HG02571 (cell line): ENCODE data around the gene NDST3.

Source experiments
- ATAC-seq: cut with Tn5 transposase; IDR thresholded peaks from one replicate; pipeline ENCODE4 v1.9.1; 2021; ENCODE audit warnings: mild to moderate bottlenecking, moderate library complexity; ENCODE audit not compliant: unreplicated experiment

The NDST3 gene

DNA sequence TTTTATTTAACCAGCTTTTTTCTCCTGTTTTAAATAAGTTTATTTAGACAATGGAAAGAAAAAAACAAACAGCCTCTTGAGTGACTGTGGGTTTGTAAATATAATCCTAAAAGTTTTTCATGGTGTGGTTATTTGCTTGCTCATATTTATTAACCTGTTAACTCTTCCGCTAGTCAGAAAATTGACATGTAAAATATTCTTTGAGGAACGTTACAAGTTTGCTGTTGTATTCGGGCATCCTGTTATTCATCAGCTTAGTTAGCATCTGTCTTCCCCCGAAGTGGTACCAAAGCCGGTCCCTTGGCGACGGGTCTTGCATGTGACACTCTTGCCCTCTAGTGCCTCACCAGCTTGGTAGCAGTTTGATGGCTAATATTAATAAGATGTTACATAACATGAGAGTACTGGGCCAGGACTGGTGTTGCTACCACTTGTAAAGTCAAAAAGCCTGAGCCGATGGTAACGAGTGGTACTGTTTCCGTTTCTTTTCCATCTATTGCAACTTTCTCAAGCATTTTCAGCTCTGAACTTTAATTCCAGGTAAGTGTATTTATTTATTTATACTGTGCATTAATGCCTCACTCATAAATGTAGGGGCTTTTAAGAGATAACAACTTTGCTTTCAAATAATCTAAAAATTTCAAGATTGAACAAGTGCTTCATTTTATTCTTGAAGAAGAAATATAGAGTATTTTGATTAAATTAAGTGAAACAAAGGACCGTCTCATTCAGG lies at the start of gene NDST3:
Gene NDST3 (plus strand): TSS at position 434 of the 733 bp plus-strand sequence. CDS start 19,425 bp downstream, outside the sequence.
- ATAC-seq: no peak

- ATAC-seq: no peak
Measured at GRCh38 chr4:117986321-117986720, 48.0 kb upstream of the NDST3 start.

GRCh38 chr4:117987464-117987863 lies 46.8 kb upstream of the NDST3 start:
- no peak for ATAC-seq

DNA sequence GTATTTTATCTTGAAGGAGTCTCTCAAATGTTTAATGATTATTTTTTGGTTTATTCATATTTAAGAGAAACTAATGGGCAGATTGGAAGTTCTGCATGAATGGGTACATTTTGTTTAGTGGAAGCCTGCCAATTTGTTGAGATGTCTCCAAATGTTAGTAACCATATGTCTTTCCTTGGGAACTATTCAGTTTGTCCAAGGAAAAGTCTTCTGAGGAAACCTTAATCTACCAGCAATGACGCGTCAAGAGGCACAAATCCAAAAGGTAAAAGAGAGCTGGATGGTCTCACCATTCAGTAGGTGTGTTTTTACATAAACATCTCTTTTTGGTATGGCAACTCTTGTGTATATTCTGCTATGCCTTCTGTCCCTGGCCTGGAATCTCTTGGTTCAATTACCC lies 37.4 kb upstream of the NDST3 start:
- ATAC-seq: no peak

- ATAC-seq: no peak
Measured at GRCh38 chr4:118004088-118004487, 30.2 kb upstream of the NDST3 start.

- ATAC-seq: no peak
Measured at GRCh38 chr4:118005883-118006282, 28.4 kb upstream of the NDST3 start.

GRCh38 chr4:118012142-118012541 lies 22.1 kb upstream of the NDST3 start:
- ATAC-seq: no peak

DNA sequence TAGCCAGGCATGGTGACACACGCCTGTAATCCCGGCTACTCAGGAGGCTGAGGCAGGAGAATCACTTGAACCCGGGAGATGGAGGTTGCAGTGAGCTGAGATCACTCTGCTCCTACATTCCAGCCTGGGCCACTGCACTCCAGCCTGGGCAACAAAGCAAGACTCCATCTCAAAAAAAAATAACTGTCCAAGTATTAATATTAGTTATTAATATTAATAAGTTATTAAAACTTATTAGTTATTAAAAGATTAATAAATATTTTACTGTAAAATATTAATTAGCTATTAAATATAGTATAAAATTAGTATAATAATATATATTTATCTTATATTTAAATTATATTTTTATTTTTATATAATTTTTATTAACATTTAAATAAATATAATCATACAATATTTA lies 19.5 kb upstream of the NDST3 start:
- no peak for ATAC-seq

GRCh38 chr4:118018381-118019145 lies 15.7 kb upstream of the NDST3 start:
- ATAC-seq: no peak

DNA sequence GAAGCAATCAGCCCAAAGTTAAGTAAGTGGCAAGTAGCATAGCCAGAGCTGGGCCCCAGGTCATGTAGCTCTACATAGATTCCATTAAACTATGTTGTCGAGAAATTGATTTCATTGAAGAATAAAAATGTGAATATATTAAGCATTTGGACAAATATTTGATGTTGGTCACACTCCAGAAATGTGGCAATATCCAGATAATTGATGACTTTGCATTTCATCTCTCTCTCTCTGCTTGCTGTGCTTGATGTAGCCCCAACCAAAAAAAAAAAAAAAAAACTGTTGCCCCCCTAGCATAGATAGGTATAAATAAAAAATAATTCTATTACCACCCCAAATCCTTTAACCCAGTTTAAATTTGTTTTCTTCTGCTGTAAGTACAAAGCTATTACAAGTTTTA lies 7.5 kb upstream of the NDST3 start:
- ATAC-seq: no peak

- no peak for ATAC-seq
Measured at GRCh38 chr4:118029224-118029623, 5.1 kb upstream of the NDST3 start.

- ATAC-seq: no peak
Measured at GRCh38 chr4:118032691-118033090, 1.6 kb upstream of the NDST3 start.

DNA sequence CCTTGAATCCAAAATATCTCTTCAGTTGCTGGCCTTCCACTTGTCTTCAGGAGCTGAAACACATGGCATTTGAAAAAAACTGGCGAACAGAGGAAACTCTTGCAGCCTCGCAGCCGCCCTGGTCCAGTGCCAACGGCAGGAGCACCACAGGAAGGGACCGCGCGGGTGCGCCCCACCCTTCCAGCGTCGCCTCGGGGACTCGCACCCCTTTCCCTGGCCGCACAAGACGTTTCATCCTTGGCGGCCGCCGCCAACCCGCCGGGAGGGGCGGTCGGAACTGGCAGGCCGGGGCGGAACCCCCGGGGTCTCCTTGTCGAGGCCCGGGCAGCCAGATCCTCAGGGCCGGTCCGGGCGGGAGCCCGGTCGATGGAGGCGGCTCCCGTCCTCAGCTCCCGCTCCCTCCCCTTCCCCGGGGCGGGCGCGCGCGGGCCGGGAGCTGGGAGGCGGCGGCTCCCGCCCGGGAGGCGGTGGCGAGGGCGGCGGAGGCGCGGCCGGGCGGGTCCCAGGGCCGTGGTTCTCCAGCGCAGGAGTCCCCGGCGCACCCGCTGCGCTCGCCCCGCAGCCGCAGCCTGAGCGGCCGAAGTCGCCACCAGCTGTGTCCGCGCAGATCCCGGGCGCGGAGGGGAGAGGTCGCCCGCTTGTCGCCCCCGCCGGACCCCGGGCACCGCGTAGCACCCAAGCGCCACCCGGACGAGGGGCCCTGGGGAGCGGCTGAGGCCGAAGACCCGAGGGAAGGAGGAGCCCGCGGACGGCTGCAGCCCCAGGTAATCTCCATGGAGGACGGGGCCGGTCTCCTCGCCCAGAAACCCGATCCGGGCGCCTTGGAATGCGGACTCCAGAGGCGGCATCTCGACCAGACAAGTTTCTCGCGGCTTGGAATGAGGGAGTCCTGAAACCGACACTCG lies 886 bp upstream of the NDST3 start:
- ATAC-seq: no peak

- ATAC-seq: no peak
Measured at GRCh38 chr4:118035309-118035708, 1.0 kb downstream of the NDST3 start.

GRCh38 chr4:118036336-118036735 lies 2.0 kb downstream of the NDST3 start:
- ATAC-seq: no peak

- no peak for ATAC-seq
Measured at GRCh38 chr4:118037955-118038354, 3.7 kb downstream of the NDST3 start.

DNA sequence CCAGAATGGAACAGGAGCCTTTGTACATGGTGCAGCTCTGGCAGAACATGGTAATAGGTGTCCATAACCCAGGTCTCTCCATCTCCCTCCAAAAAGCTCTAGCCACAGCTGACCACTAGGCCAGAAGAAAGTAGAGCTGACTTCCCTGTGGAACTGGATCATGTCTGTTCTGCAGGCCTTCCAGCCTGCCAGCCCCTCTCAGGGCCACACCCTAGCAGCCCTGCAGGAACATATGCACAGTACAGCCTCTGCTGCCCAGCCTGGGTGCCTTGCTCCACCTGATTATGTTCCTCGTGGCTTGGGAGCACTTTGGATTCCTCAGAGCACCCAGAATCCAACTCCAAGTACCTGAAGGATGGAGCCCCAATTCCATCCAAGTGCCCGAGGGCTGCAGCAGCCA lies 12.0 kb downstream of the NDST3 start:
- no peak for ATAC-seq

- no peak for ATAC-seq
Measured at GRCh38 chr4:118047043-118047442, 12.8 kb downstream of the NDST3 start.

GRCh38 chr4:118058955-118059354 lies 24.7 kb downstream of the NDST3 start:
- no peak for ATAC-seq

GRCh38 chr4:118059397-118059796 lies 25.1 kb downstream of the NDST3 start:
- ATAC-seq: no peak
